Activated CD8-positive, alpha-beta memory T cell treated with anti-CD3 and anti-CD28 coated beads, Interleukin-2, amount 50 U/mL, for 4 hours (primary cell): ENCODE results near the gene RPTOR.
A peak's percentile ranks its signal among the peaks of the same experiment; 100 is the strongest.
"Not testable (repeated sequence)": the region's sequence is repeated elsewhere in the genome, so short reads cannot be mapped to it uniquely, and the experiment has no call there.

Source experiments
- DNase-seq: peaks from one replicate; pipeline ENCODE4 v3.0.0-alpha.2; 2020

The RPTOR gene

GRCh38 chr17:80544655-80545498, at the start of gene RPTOR:
Gene RPTOR, plus strand, starts transcription at chr17:80544838. Its CDS starts 792 bp downstream, at chr17:80545630.
- peak; percentile 89 for DNase-seq

- no peak for DNase-seq
Observed at GRCh38 chr17:80497726-80498241, 46.9 kb upstream of the RPTOR start.

- DNase-seq: no peak
Observed at GRCh38 chr17:80498242-80498919, 46.3 kb upstream of the RPTOR start.

- DNase-seq: no peak
Observed at GRCh38 chr17:80498920-80499410, 45.7 kb upstream of the RPTOR start.

- no peak for DNase-seq
Observed at GRCh38 chr17:80499560-80499959, 45.1 kb upstream of the RPTOR start.

- no peak for DNase-seq
Observed at GRCh38 chr17:80499961-80500665, 44.5 kb upstream of the RPTOR start.

- DNase-seq: no peak
Observed at GRCh38 chr17:80501741-80502577, 42.7 kb upstream of the RPTOR start.

- no peak for DNase-seq
Observed at GRCh38 chr17:80502578-80502877, 42.1 kb upstream of the RPTOR start.

GRCh38 chr17:80503031-80503430, 41.6 kb upstream of the RPTOR start:
- no peak for DNase-seq

- DNase-seq: no peak
Observed at GRCh38 chr17:80503921-80504320, 40.7 kb upstream of the RPTOR start.

- DNase-seq: no peak
Observed at GRCh38 chr17:80504686-80505413, 39.8 kb upstream of the RPTOR start.

GRCh38 chr17:80507177-80507576, 37.5 kb upstream of the RPTOR start:
- DNase-seq: not testable (repeated sequence)

GRCh38 chr17:80507965-80508364, 36.7 kb upstream of the RPTOR start:
- no peak for DNase-seq

- no peak for DNase-seq
Observed at GRCh38 chr17:80509311-80509710, 35.3 kb upstream of the RPTOR start.

- DNase-seq: no peak
Observed at GRCh38 chr17:80510132-80510531, 34.5 kb upstream of the RPTOR start.

GRCh38 chr17:80510772-80511171, 33.9 kb upstream of the RPTOR start:
- DNase-seq: no peak

GRCh38 chr17:80511222-80512180, 33.1 kb upstream of the RPTOR start:
- DNase-seq: no peak

- DNase-seq: no peak
Observed at GRCh38 chr17:80512233-80512632, 32.4 kb upstream of the RPTOR start.

GRCh38 chr17:80513201-80513600, 31.4 kb upstream of the RPTOR start:
- no peak for DNase-seq

GRCh38 chr17:80513892-80514291, 30.7 kb upstream of the RPTOR start:
- DNase-seq: no peak
